ENCODE measurements around the gene SEMA4D. TPM values are rescaled to one million over a fixed set of nuclear protein-coding genes. Genes with fewer than 3 reads are reported as not detected.

Gene SEMA4D
- total RNA-seq, 1 donor: 53.9 TPM

DNA sequence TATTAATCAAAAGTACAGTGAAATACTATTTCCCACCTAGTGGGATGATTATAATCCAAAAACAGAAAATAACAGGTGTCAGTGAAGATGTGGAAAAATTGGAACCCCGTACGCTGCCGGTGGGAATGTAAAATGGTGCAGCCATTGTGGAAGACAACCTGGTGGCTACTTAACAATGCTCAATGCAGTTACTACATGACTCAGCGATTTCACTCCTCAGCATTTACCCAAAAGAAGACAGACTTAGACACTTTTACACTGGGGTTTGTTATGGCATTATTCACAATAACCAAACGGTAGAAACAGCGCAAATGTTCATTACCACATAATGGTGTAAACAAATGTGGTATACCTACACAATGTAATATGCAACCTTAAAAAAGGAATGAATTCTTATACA lies 155.7 kb downstream of the SEMA4D start:
- DNase-seq (ENCODE audit: low read depth in 2 of 3, low spot score in 2 of 3): no peak

DNA sequence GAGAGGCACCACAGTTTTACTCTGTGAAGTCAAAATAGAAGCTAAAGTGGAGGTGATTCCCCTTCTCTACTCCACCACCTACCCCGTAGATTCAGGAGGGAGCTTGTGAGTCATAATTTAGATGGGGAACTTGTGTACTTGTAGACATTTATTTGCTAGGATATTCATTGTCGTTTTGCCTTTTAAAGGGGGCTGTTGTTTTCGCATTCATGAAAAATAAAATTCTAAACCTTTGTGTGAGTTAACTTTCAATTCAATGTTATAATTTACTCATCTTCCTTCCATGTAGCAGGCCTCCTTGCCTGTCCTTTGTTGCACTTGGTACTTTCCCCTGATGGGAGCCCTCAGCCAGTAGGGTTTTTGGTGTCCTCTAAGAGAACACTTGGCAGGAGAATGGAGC lies 157.6 kb downstream of the SEMA4D start:
- no peak for DNase-seq (ENCODE audit: low read depth in 2 of 3, low spot score in 2 of 3)

GRCh38 chr9:89339807-89340206 lies 158.1 kb downstream of the SEMA4D start:
- DNase-seq (ENCODE audit: low read depth in 2 of 3, low spot score in 2 of 3): no peak

GRCh38 chr9:89330513-89330912 lies 167.4 kb downstream of the SEMA4D start:
- DNase-seq (ENCODE audit: low read depth in 2 of 3, low spot score in 2 of 3): no peak

- DNase-seq (ENCODE audit: low read depth in 2 of 3, low spot score in 2 of 3): no peak
Measured at GRCh38 chr9:89329917-89330316, 168.0 kb downstream of the SEMA4D start.

GRCh38 chr9:89328064-89328463 lies 169.8 kb downstream of the SEMA4D start:
- DNase-seq (ENCODE audit: low read depth in 2 of 3, low spot score in 2 of 3): no peak

GRCh38 chr9:89325733-89326132 lies 172.2 kb downstream of the SEMA4D start:
- DNase-seq (ENCODE audit: low read depth in 2 of 3, low spot score in 2 of 3): no peak

DNA sequence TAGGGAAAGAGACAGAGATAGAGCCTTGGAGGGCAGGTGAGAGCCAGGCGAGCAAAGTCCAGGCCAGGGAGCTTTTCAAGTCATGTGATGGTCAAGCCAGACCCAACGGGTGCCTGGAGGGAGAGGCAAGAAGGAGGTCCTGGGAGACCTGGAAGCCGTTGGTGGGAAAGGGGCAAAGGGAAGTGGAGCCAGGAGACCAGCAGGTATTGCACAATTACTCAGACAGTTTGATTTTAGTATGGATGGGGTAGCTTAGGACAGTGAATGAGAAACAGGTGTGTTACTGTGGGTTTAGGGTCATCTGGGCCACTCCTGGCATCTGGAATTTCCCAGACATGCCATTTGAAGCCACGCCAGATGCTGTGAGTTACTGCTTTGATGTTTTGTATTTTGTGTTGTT lies 174.5 kb downstream of the SEMA4D start:
- no peak for DNase-seq (ENCODE audit: low read depth in 2 of 3, low spot score in 2 of 3)

GRCh38 chr9:89319015-89319905 lies 178.7 kb downstream of the SEMA4D start:
- DNase-seq (ENCODE audit: low read depth in 2 of 3, low spot score in 2 of 3): no peak

DNA sequence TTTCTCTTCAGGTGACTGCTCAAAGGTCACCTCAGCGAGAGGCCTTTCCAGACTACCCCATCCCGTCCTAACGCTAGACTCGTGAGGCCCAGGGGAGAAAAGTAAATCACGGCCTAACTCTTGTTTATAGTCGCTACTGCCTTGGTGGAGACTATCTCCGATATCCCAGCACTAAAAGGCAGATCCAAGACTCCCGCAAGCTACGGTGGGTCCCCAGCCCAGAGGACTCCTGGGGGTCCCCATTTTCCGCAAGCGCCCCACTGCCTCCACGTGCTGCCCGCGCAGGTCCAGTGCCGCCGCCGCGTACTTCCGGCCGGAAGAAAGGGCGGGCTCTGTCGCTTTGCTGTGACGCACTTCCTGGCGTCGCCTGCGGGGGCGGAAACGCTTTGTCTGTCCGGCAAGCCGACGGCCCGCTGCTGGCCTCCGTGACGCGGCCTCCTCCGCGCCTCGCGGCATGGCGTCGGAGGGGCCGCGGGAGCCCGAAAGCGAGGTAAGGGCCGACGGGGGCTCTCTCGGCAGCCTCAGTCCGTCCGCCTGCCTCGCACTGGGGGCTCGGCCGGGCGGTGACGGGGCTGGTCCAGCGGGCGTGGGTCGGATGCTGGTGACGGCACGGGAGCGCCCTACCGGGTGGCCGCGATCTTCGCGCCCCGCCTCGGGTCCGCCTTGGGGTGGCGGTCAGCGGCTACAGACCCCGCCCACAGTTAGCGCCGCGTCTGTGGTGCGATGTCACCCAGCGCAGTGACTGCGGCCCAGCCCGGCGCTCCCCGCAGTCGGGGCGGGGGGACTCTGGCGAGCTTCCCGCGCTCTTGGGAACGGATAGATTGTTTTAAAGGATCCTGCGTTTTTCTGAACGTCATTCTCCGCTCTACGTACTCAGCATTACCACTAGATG lies 179.5 kb downstream of the SEMA4D start, which contains the start of gene SECISBP2:
TSS of gene SECISBP2 (plus strand) at position 378 of the 892 bp plus-strand sequence. CDS start at position 455, 77 bp downstream.
- DNase-seq (ENCODE audit: low read depth in 2 of 3, low spot score in 2 of 3): peak; percentile 92 to 96 (median 96)

DNA sequence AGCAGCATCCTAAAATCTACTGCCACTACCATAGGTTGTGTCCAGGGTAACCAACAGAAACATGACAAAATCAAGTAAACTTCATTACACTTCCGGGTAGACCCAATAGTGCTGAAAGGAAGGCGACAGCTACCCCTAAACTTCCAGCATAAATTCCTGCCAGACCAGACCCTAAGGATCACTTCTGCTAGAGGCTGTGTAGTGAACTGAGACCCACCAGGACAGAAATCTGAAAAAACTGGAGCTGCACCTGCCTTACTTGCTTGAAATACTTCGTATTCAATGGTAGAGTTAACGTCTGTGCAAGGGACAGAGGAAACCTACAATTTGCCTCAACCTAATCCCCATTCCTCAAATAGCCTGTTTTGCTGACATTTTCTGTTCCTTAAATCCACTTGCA lies 180.6 kb downstream of the SEMA4D start:
- DNase-seq (ENCODE audit: low read depth in 2 of 3, low spot score in 2 of 3): no peak

DNA sequence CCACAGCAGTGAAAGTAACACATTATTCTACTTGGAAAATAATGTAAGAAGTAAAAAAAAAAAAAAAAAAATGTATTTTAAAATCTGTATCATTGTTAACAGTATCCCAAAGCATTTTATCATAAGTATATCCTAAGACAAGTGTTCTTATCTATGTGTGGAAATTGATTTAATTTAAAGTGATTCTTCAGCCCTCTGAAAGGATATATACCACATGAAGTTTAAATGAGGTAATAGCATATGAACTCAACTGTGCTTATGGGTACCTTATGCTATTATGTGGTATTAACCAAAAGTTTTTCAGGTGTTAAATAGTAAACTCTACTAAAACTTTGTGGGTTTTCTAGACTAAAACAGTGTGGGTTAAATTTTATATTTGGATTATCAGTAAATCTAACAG lies 182.4 kb downstream of the SEMA4D start:
- no peak for DNase-seq (ENCODE audit: low read depth in 2 of 3, low spot score in 2 of 3)

- DNase-seq (ENCODE audit: low read depth in 2 of 3, low spot score in 2 of 3): no peak
Measured at GRCh38 chr9:89314955-89315354, 183.0 kb downstream of the SEMA4D start.

DNA sequence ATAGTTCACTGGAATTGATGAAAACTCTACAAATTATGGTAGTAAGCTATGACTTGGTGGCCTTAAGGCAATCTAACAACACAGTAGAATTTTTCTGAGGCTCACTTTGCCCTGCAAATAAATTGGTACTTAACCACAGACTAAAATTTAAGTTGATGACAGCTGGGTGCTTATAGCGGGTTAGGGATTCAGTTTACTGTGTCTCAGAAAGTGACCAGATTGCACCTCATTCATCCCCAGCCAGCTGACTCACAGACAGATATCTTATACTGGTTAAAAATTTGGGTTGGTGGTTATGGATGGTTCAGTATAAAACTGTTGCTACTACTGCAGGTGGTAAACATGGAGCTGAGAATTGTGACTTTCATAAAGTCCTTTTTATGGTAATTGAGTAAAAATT lies 184.1 kb downstream of the SEMA4D start:
- no peak for DNase-seq (ENCODE audit: low read depth in 2 of 3, low spot score in 2 of 3)

DNA sequence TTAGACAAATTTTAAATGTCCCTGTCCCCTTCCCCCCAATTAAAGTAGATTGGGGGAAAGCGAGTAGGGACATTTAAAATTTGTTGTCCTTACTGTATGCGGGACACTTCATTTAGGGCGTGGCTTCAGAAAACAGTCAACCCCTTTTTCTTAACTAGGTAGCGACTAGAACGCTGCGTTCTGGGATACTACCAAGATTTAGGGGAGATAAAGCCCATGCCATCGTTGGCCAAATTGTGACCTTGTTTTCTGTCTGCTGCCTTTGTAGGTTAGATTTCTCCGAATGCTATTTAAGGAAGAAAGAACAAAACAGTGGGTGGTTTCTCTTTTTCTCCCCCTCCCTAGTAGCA lies 185.7 kb downstream of the SEMA4D start:
- DNase-seq (ENCODE audit: low read depth in 2 of 3, low spot score in 2 of 3): peak in 1 of 3 donors; percentile 27

DNA sequence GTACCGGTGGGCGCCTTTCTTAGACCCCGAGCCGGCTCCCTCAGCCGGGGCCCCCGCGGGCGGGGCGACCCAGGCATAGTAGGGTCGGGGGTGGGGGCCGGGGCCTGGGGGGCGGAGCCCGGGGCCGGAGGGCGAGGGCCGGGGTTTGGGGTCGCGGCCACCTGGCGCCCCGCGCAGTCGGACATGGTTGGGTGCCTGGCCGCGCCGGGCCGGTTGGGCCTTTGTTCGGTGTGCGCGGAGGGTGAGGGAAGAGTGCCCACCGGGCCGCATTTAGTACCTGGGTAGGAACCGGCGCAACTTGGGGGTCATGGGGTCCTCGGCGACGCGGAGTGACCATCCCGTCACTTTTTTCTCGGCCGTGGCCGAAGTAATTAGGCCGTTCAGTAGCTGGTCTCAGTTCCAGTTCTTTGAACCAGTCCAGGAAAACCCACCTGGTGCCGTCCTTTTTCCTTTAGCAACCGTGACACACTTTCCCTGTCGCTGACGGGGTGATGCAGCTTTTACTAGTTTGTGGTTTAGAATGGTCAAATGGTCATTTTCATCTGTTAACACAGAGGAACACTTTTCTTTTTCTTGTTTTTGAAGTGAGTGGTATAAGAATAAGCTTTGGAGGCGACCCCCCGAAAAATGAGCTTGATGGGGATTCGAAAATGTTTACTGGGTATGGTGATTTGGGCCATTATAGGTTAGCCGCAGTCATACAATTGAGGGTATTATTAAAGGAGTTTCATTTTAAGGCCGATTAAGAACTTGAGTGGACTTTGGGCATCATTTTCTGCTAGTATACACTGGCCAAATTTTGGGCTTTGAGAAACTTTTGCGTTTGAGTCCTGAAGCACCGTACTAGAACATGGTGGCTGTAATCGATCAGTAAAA lies 186.3 kb downstream of the SEMA4D start:
- DNase-seq (ENCODE audit: low read depth in 2 of 3, low spot score in 2 of 3): no peak

Small RNA genes lying within 50 kb of the gene (small RNA-seq; reads per million reads assigned to genes)
- gene MIR3153: not detected

Other genes with a start within 250 kb of the SEMA4D start
- 170 TPM for gene CKS2, start 186.9 kb downstream of the SEMA4D start, total RNA-seq
- 33.9 TPM for gene SECISBP2, start 179.6 kb downstream of the SEMA4D start, total RNA-seq
- gene GADD45G, start 106.9 kb upstream of the SEMA4D start, total RNA-seq: 7.3 TPM